Calu3 (cell line): ENCODE measurements around the gene TMEM232. TPM values are rescaled to one million over a fixed set of nuclear protein-coding genes. Genes with fewer than 3 reads are reported as not detected.
A peak's percentile ranks its signal among the peaks of the same experiment; 100 is the strongest.

ENCODE experiments used
- Bru-seq: library from RNA; stranded (reverse); fragments of 400-500 nt; gene quantifications from one replicate; lab custom pipeline; 2021; lab: Mats Ljungman, UMichigan
- BruChase-seq, 2 experiments: library from RNA; stranded (reverse); fragments of 400-500 nt; gene quantifications; one replicate each; lab custom pipeline; 2021; lab: Mats Ljungman, UMichigan
- BruUV-seq: library from RNA; stranded (reverse); fragments of 400-500 nt; replicated peaks from 2 replicates; lab custom pipeline; 2021; lab: Mats Ljungman, UMichigan
- CTCF ChIA-PET: fragments of 300-600 bp; sonication (Branson Sonifier 250); formaldehyde crosslinking; loops from one replicate; lab custom pipeline; 2022; ENCODE audit warnings: antibody characterized with exemption; lab: Charles Lee
- DNase-seq: peaks from one replicate; pipeline ENCODE4 v3.0.0; 2022
- H3K27ac Mint-ChIP-seq: one replicate; pipeline ENCODE4 v1.8.0; 2022; ENCODE audit warnings: mixed read lengths; ENCODE audit not compliant: unreplicated experiment
- H3K27me3 Mint-ChIP-seq: one replicate; pipeline ENCODE4 v1.8.0; 2022; ENCODE audit warnings: mixed read lengths; ENCODE audit not compliant: unreplicated experiment
- H3K36me3 Mint-ChIP-seq: one replicate; pipeline ENCODE4 v1.8.0; 2022; ENCODE audit warnings: mild to moderate bottlenecking, moderate library complexity, mixed read lengths; ENCODE audit not compliant: insufficient read depth, unreplicated experiment
- H3K4me1 Mint-ChIP-seq: one replicate; pipeline ENCODE4 v1.8.0; 2022; ENCODE audit warnings: mild to moderate bottlenecking, low read depth, mixed read lengths; ENCODE audit not compliant: unreplicated experiment
- H3K4me3 Mint-ChIP-seq: one replicate; pipeline ENCODE4 v1.8.0; 2022; ENCODE audit warnings: mild to moderate bottlenecking, low read depth, moderate library complexity, mixed read lengths; ENCODE audit not compliant: unreplicated experiment
- H3K9me3 Mint-ChIP-seq: one replicate; pipeline ENCODE4 v1.8.0; 2022; ENCODE audit warnings: low read depth, mixed read lengths; ENCODE audit not compliant: unreplicated experiment
- CTCF ChIP-seq: fragments of 200-600 bp; IDR thresholded peaks from one replicate; pipeline ENCODE4 v1.8.0; 2022; ENCODE audit warnings: antibody characterized with exemption; ENCODE audit not compliant: unreplicated experiment
- intact Hi-C: fragments of 100-400 bp; cut with micrococcal nuclease; formaldehyde crosslinking; loops from one replicate; pipeline ENCODE4 v1.10.0; 2022; ENCODE audit not compliant: unreplicated experiment
- long read RNA-seq: library from polyadenylated mRNA; stranded (forward); transcript quantifications from one replicate; pipeline ENCODE4 v2.0.0, GENCODE V29; 2022
- total RNA-seq: library from RNA; stranded (reverse); gene quantifications from 2 replicates; pipeline ENCODE4 v1.2.3, GENCODE V29; 2022

The TMEM232 gene
- total RNA-seq: 1.6 and 2.0 TPM in 2 replicates
- percentile 27 among the genes with signal in this experiment for Bru-seq, nascent RNA
- percentile 29 among the genes with signal in this experiment for BruChase-seq, experiment 1, labeled RNA remaining after a 6-hour chase
- BruChase-seq, experiment 2, labeled RNA remaining after a 2-hour chase: percentile 28 among the genes with signal in this experiment
- long read RNA-seq, partial matches to known transcripts: 0 of 2 reads
- long read RNA-seq, other reads (novel, unspliced or antisense): 1 of 2 reads

DNA sequence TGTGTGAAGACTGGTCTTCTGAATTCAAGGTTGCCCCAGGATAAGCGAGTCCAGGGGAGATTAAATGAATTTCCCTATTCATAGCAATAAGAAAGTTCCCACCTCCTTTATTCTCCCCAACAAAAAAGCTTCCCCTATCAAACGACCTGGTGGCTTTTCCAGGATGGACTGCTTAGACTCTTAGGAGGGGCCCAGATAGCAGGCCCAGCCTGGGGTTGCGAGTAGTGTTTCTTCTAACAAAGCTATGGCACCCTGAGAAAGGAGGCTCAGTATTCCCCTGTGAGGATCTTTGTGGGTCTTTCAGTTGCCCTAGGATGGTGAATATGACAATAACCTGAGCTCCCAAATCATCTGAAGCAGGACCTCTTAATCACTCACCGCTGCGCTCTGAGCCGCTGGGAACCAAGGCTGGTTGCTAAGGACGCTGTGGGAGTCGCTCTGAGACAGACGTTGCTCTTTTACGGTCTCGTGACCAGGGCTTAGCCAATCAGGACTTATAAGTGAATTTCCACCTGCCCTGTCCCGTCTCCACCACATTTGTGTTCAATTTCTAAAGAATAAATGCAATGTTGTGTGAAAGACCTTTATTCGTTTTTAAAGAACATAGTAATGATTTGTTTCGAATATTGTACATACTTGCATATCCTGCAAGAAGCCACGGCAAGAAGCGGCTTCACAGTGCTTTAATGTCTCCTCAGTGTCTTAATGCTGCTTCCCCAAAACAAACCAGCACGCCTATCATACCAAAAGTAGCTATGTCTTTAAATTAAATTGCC lies at the start of gene TMEM232:
TSS of gene TMEM232 (minus strand) at position 423 of the 776 bp plus-strand sequence. CDS start 59,319 bp downstream, outside the sequence.
- H3K36me3 Mint-ChIP-seq: peaks cover 10% of the 10 kb centered on the region

DNA sequence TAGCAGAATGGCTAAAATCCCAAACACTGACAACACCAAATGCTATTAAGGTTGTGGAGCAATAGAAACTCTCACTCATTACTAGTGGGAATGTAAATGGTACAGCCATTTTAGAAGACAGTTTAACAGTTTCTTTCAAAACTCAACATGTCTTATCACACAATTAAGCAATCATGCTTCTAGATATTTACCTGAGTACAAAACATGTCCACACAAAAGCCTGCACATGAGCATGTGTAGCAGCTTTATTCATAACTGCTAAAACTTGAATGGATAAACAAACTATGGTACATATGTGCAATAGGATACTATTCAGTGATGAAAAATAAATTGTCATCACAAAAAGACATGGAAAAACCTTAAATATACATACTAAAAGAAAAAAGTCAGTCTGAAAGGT lies 43.8 kb upstream of the TMEM232 start:
- no peaks in the 10 kb centered on the region for H3K9me3 Mint-ChIP-seq
- no peaks in the 10 kb centered on the region for H3K4me1 Mint-ChIP-seq
- no peak for DNase-seq
- no peaks in the 10 kb centered on the region for H3K27me3 Mint-ChIP-seq
- BruUV-seq: no TSS peak
- intact Hi-C loops: no loop called here
- no peak for TF ChIP-seq CTCF
- no peak overlapping the region for H3K27ac Mint-ChIP-seq
- no peaks in the 10 kb centered on the region for H3K36me3 Mint-ChIP-seq
- H3K4me3 Mint-ChIP-seq: no peak overlapping the region
- CTCF ChIA-PET: no interaction called here

More for the DNA sequence above, at the start of gene TMEM232:
- H3K4me3 Mint-ChIP-seq: peak within 1 kb of the TSS; percentile 83
- H3K9me3 Mint-ChIP-seq: no peaks in the 10 kb centered on the region
- H3K4me1 Mint-ChIP-seq: no peaks in the 10 kb centered on the region
- no TSS peak for BruUV-seq
- peak; percentile 83 for DNase-seq
- CTCF ChIA-PET: interaction anchor here (1.4 kb wide), 1 partner anchor 10 kb away, joined by 6 read pairs; no protein-coding TSS in a partner anchor
- no peaks in the 10 kb centered on the region for H3K27me3 Mint-ChIP-seq
- no peak for TF ChIP-seq CTCF
- peak within 1 kb of the TSS; percentile 84 for H3K27ac Mint-ChIP-seq
- intact Hi-C loops: no loop called here

DNA sequence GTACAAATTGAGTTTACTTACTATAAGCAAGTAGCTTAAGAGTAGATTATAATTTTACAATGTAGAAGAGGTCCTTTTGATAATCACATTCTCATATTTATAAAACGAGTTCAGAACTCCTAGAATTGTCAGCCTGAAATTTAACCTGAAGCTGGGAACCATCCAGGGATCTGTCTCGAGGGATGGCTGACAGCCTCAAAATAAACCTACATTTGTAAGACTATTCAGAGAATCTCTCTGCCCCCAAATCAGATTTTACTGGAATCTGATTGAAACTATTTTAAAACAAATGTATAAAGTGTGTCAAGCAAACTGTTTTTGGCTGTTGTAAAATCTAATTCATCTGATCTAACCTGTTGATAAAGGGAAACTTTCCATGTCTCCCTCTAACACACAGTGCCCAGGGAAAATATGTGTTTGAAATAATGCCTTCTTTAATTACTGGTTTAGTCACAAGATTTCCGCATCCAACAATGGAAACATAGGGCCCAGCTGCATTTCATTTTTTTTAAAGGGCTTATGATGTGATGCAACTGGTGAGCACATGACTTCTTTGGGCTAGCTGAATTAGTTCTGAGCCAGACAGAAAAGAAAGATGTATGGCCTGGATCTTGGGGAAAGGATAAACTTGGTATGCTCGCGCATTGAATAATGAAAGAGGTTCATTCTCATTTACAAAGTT lies 42.7 kb upstream of the TMEM232 start:
- no peak for DNase-seq
- Mint-ChIP-seq H3K4me3 (no peak overlapping the region), H3K27me3 (no peaks in the 10 kb centered on the region), H3K27ac (no peak overlapping the region), H3K9me3 (no peaks in the 10 kb centered on the region), H3K4me1 (no peaks in the 10 kb centered on the region), H3K36me3 (no peaks in the 10 kb centered on the region)
- CTCF ChIA-PET: no interaction called here
- no TSS peak for BruUV-seq
- intact Hi-C loops: no loop called here
- no peak for TF ChIP-seq CTCF

DNA sequence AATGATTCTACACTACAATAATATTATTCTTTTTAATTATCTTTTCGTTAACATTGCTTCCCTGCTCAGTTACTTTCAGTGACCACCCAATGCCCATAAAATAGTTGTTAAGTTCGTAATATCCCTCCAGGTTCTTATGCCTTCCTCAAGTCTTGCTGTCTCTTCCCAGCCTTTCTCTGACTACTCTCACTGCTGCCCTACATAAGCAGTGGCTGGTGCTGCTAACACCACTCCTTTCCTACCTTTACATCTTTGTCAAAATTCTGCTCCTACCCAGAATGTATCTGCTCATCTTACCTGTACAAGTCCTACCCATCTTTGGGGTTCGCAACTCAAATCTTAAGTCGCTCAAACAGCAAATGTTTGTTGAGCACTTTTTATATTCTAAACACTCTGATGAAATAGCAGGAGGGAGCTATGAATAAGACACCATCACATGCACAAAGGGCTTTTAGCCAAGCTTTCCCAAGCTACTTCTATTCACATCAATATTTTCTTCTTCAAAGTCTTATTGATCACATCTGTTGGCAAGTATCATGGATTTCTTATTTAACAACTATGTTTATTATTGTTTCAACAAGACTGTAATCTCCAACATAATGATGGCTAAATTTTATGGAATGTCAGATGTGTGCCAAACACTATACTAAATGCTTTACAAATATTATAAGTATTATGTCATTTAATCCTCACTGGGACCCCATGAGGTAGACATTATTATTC lies 41.8 kb upstream of the TMEM232 start:
- DNase-seq: no peak
- H3K36me3 Mint-ChIP-seq: no peaks in the 10 kb centered on the region
- intact Hi-C loops: no loop called here
- TF ChIP-seq CTCF: no peak
- no peaks in the 10 kb centered on the region for H3K9me3 Mint-ChIP-seq
- H3K4me1 Mint-ChIP-seq: no peaks in the 10 kb centered on the region
- CTCF ChIA-PET: no interaction called here
- BruUV-seq: no TSS peak
- H3K27ac Mint-ChIP-seq: no peak overlapping the region
- H3K4me3 Mint-ChIP-seq: no peak overlapping the region
- no peaks in the 10 kb centered on the region for H3K27me3 Mint-ChIP-seq
